SIG-M5 treated with dmso at 0.1 percent for 504 hours (cell line): Measurements from ENCODE around the gene DAPK1.
"Not testable (repeated sequence)": the region's sequence is repeated elsewhere in the genome, so short reads cannot be mapped to it uniquely, and the experiment has no call there.

Source experiments
- DNase-seq: peaks from one replicate; lab custom pipeline; 2025; ENCODE audit not compliant: unreplicated experiment; lab: John Stamatoyannopoulos, UW

Gene DAPK1

GRCh38 chr9:87725900-87726709 is 228.4 kb downstream of the DAPK1 start, which contains the start of gene CTSL:
TSS of gene CTSL (plus strand) at chr9:87726119. CDS start at chr9:87727604, 1,485 bp downstream.
- peak; percentile 36 for DNase-seq

GRCh38 chr9:87729246-87729645 is 231.6 kb downstream of the DAPK1 start:
- DNase-seq: no peak

- no peak for DNase-seq
These were observed 233.7 kb downstream of the DAPK1 start for GRCh38 chr9:87731321-87731720.

GRCh38 chr9:87732344-87732743 is 234.7 kb downstream of the DAPK1 start:
- no peak for DNase-seq

DNA sequence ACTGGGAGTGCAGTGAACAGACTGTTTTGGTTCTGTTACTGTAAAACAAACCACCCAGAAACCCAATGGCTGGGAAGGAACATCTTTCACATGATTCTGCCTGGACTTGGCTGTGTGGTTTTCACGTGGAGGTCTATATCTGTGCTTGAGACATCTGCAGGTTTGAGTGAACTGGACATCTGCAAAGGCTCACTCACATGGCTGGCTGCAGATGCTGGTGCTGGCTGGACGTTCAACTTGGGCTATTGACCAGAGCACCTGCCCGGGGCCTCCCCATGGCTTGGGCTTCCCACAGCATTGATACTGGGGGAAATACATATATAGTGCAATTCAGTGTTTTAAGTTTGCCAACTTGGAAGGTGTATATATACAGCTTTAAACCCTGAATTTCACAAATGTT is 235.1 kb downstream of the DAPK1 start:
- DNase-seq: no peak

GRCh38 chr9:87733273-87734052 is 235.8 kb downstream of the DAPK1 start:
- no peak for DNase-seq

DNA sequence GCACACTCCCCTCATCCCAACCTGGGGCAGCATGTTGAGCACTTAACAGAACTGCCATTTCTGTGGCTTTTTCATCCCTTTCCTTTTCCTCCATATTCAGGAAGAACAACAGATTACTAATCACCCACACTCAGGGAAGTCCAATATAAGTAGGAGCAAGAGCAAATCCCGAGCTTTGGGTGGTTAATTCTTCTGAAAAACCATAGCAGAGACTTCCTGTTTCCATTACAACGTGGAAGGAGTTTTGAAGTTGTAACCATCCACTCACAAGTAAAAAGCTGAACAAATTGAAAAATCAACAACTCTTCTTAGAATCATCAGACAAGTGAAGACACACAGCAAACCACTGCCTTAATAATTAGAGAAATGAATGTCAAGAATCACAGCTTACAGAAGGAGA is 236.4 kb downstream of the DAPK1 start:
- DNase-seq: no peak

DNA sequence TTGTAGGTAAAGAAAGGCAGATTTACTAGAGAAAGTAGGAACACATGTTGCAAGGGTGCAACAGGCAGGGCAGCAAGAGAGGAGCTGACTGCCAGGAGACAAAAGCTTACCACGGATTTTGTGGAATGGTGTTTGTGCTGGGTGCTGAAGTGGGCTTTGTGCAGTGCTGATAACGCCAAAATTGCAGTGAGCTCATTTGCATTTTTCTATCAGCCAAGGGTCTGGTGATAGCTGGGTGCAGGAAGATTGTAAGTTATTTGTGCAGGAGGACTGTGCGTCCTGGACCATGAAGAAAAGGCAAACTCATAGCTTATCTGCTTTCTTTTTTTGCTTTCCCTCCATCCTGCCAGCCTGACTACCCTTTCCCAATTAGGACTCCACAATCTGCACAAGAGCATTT is 241.9 kb downstream of the DAPK1 start:
- DNase-seq: no peak

DNA sequence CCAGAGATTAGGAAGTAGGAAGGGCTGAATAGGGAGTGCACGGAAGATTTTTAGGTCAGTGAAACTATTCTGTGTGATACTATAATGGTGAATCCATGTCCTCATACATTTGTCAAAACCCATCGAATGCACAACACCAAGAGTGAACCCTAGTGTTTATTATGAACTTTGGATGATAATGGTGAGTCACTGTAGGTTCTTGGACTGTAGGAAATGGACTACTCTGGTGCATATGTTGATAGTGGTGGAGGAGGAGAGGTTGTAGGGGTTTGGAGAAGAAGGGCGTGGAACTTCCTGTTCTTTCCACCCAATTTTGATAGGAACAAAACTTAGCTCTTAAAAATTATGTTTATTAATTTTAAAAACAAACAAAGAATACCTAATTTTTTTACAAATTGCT is 242.5 kb downstream of the DAPK1 start:
- DNase-seq: no peak

DNA sequence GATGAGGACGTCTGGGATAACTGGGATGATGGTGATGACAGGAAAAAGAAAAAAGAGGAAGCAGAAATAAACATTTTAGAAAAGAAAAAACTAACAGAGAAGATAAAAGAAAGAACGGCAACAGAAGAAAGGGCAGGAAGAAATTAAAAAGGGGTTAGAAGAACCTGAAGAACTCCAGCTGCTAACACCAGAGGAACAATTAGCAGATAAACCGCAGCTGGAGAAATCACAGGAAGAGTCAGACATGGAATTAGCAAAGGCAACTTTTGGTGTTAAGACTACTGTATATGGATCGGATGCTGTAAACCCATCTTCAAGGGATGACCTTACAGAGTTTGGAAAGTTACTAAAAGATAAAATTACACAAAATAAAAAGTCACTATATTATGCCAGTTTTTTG is 243.7 kb downstream of the DAPK1 start:
- DNase-seq: no peak

DNA sequence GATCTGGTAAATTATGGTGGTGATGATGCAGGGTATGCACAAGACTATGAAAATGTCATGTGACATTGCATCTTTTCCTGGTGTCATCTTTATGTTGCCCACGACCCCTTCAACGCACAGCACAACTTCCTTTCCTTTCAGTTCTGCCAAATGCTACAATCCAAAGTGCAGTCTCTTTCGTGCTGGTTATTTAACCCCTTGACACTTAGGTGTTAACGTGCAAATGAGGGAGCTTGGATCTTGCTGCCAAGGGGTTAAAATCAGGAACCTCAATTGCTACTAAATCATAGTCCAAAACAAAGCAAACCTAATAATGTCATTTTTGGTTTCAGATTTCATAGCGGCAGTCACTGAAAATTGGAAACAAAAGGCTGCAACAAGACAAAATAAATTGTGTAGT is 244.2 kb downstream of the DAPK1 start:
- no peak for DNase-seq

DNA sequence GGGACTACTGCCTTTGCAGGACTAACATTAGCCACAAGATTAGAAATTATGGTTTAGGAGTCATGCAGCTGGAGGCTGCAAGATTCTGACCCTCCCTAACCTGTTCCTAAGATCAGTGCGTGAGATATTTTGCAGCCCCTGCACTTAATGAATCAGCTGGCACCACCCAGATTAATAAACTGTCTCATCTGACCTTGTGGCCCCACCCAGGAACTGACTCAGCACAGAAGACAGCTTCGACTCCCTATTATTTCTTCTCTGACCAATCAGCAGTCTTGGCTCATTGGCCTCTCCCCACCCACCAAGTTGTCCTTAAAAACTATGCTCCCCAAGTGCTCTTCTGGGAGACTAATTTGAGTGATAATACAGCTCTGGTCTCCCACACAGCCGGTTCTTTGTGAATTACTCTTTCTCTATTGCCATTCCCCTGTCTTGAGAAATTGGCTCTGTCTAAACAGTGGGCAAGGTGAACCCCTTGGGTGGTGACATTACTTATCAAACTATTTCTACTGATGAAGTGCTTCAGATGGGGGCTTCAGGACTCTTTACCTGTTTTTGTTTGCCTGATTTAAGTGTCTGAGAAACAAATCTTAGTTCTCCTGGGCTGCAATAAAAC is 245.3 kb downstream of the DAPK1 start:
- no peak for DNase-seq

GRCh38 chr9:87744247-87744646 is 246.6 kb downstream of the DAPK1 start:
- not testable (repeated sequence) for DNase-seq

DNA sequence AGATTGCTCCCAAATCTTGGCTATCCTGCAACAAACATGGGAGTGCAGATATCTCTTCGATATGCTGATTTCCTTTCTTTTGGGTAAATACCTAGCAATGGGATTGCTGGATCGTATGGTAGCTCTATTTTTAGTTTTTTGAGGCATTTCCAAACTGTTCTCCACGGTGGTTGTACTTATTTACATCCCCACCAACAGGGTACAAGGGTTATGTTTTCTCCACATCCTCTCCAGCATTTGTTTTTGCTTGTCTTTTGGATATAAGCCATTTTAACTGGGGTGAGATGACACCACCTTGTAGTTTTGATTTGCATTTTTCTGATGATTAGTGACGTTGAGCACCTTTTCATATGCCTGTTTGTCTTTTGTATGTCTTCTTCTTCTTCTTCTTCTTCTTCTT is 248.5 kb downstream of the DAPK1 start:
- no peak for DNase-seq

DNA sequence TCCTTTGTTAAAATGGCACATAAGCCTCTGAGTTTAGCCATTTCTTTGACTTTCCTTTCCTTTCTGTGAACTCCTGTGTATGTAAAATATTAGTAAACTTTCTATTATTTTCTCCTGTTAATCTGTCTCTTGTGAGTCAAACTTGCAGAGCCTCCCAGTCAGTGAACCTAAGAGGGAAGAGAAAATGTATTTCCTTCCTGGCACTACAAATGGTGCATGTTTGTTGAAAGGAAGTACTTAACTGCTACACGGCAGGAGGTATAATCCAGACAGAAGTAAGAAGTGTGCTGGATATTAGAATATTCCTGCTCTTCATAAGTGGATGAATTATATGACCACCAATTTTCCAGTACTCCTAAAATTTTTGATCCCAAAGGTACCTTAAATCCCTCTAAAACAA is 251.2 kb downstream of the DAPK1 start:
- no peak for DNase-seq

DNA sequence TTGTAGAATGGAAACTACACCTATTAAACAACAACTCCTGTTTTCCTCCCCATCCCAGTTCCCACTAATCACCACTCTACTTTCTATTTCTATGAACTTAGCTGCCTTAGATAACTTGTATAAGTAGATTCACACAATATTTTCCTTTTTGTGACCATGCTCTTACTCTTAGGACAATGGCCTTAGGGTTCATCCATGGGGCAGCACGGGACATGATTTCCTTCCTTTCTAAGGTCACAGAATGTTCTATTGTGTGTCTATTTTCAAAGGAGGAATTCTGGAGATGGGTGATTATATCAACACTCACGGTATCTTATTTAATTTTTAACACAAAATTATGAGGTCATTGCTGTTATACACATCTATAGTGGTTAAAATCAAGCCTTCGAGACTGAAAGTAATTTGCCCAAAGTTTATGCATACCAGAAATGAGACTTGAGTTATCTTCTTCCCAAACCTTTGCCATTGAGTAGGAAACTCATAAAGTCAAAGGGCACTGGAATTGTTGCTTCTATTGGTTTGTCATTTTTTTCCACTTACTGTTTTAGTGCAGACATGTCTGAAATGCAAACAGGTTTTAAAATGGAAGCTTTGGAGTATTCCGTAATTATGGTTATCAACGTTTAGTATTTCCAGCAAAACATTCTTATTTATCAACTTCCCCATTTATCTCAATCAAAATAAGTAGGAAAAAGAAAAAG is 251.8 kb downstream of the DAPK1 start:
- DNase-seq: no peak

- DNase-seq: no peak
These were observed 253.1 kb downstream of the DAPK1 start for GRCh38 chr9:87750726-87751125.

DNA sequence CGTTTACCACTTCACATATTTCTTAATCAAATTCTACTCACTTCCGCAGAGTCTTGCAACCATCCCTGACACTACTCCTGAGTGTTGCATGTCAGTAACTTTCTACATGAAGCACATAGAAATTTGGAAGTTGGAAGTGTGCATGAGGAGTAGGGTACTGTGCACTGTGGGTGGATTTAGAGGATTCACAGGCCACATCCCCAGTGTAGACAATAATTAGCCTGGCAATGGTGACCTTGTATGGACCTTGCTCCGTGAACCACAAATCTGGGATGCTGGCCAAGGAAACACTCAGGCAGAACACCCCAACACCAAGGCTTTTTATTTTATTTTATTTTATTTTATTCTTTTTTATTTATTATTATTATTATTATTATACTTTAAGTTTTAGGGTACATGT is 253.8 kb downstream of the DAPK1 start:
- no peak for DNase-seq

DNA sequence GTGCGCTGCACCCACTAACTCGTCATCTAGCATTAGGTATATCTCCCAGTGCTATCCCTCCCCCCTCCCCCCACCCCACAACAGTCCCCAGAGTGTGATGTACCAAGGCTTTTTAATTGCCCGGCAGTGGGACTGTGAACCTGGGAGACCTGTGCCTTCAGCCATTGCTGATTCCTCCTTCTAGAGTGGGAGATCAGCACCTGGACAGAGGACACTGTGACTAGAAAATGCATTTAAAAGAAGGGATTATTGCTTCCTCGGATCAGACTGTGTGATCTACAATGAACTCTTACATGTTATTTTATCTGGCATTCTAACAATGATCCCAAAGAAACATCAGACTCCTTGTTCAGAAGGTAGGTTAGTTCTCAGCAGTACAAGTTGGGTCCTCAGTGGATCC is 254.2 kb downstream of the DAPK1 start:
- DNase-seq: no peak

DNA sequence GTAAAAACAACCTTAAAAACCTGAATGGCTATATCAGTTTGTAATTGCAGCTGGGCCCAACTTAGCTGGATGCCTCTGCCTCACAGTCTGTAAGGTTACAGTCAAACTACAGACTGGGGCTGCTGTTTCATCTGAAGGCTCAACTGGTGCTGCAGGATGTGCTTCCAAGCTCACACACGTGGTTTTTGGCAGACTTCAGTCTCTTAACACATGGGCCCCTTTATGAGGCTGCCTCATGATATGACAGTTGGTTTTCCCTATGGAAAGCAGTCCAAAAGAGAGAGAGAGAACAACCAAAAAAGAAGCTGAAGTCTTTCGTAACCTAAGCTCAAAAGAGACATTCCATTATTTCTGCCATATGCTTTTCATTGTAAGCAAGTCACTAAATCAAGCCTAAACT is 255.6 kb downstream of the DAPK1 start:
- no peak for DNase-seq
